IPS DF 19.7 (cell line): ENCODE results near the gene KRTAP10-4.
"Not testable (repeated sequence)": the region's sequence is repeated elsewhere in the genome, so short reads cannot be mapped to it uniquely, and the experiment has no call there.

Source experiments
- DNase-seq: peaks from one replicate; pipeline ENCODE4 v3.0.0-alpha.2; 2013; ENCODE audit warnings: low read depth, low spot score

KRTAP10-4 gene

GRCh38 chr21:44573630-44574456, at the start of gene KRTAP10-4:
TSS of gene KRTAP10-4 (plus strand) at chr21:44573729. CDS start at chr21:44573759, 30 bp downstream.
- DNase-seq = not testable (repeated sequence)

GRCh38 chr21:44524414-44525371, 48.8 kb upstream of the KRTAP10-4 start:
- DNase-seq = no peak

GRCh38 chr21:44525391-44526095, 48.0 kb upstream of the KRTAP10-4 start:
- no peak for DNase-seq

- DNase-seq = no peak
Observed at GRCh38 chr21:44526096-44526997, 47.2 kb upstream of the KRTAP10-4 start.

- no peak for DNase-seq
Observed at GRCh38 chr21:44527156-44527982, 46.2 kb upstream of the KRTAP10-4 start.

GRCh38 chr21:44527983-44528633, 45.4 kb upstream of the KRTAP10-4 start:
- no peak for DNase-seq

- DNase-seq = no peak
Observed at GRCh38 chr21:44528634-44528995, 44.9 kb upstream of the KRTAP10-4 start.

- DNase-seq = no peak
Observed at GRCh38 chr21:44529011-44529421, 44.5 kb upstream of the KRTAP10-4 start.

GRCh38 chr21:44529503-44530125, 43.9 kb upstream of the KRTAP10-4 start:
- no peak for DNase-seq

GRCh38 chr21:44530221-44530902, 43.2 kb upstream of the KRTAP10-4 start:
- DNase-seq = no peak

- no peak for DNase-seq
Observed at GRCh38 chr21:44530903-44531605, 42.5 kb upstream of the KRTAP10-4 start.

GRCh38 chr21:44531606-44532564, 41.6 kb upstream of the KRTAP10-4 start:
- DNase-seq = no peak

- DNase-seq = no peak
Observed at GRCh38 chr21:44532712-44533111, 40.8 kb upstream of the KRTAP10-4 start.

GRCh38 chr21:44533121-44533890, 40.2 kb upstream of the KRTAP10-4 start:
- DNase-seq = no peak

- DNase-seq = no peak
Observed at GRCh38 chr21:44533891-44534627, 39.5 kb upstream of the KRTAP10-4 start.
